Endothelial cell of umbilical vein (primary cell): Measurements from ENCODE around the gene SNAI3. TPM values are rescaled to one million over a fixed set of nuclear protein-coding genes. Genes with fewer than 3 reads are reported as not detected.

Experiments
- BruUV-seq: library from RNA; stranded (reverse); fragments of 400-500 nt; replicated peaks from 2 replicates; lab custom pipeline; 2021; lab: Mats Ljungman, UMichigan
- CTCF ChIA-PET: fragments of 300-600, 350-600 bp; sonication (Branson Sonifier 250); formaldehyde crosslinking; loops from one replicate; lab custom pipeline; 2021; ENCODE audit warnings: antibody characterized with exemption, inconsistent platforms; lab: Charles Lee
- POLR2A ChIA-PET: fragments of 300-600, 350-600 bp; sonication (Branson Sonifier 250); formaldehyde crosslinking; loops from one replicate; lab custom pipeline; 2021; ENCODE audit warnings: antibody characterized with exemption, inconsistent platforms; lab: Charles Lee
- DNase-seq: peaks from one replicate; pipeline ENCODE4 v3.0.0-alpha.2; 2011; ENCODE audit warnings: low read depth, low spot score
- FAIRE-seq: peaks from 2 replicates; lab custom pipeline; 2011; peaks lifted over from hg19 to GRCh38; lab: Jason Lieb, UNC
- H2AFZ ChIP-seq: 2 replicates; pipeline ENCODE4 v1.6.0; 2012; ENCODE audit warnings: low read depth, low read length, control low read depth, inconsistent platforms
- H3K27ac ChIP-seq: 2 replicates; pipeline ENCODE4 v1.5.1; 2011; ENCODE audit warnings: low read depth, mild to moderate bottlenecking, control low read depth, low read length, moderate library complexity; ENCODE audit not compliant: insufficient read depth
- H3K27me3 ChIP-seq, 2 experiments: 2 replicates each; pipeline versions ENCODE4 v1.6.0 to v1.6.1; 2011; ENCODE audit warnings: low read length in 2 of 2, mixed read lengths in 1 of 2; ENCODE audit not compliant: control insufficient read depth in 2 of 2, insufficient read depth in 2 of 2
- H3K36me3 ChIP-seq, 2 experiments: 2 replicates in 1 of 2; 3 replicates in 1 of 2; pipeline ENCODE4 v1.5.1; 2011; ENCODE audit warnings: low read length in 2 of 2, mild to moderate bottlenecking in 1 of 2, moderate library complexity in 1 of 2; ENCODE audit not compliant: control insufficient read depth in 2 of 2, insufficient read depth in 2 of 2; ENCODE audit errors: extremely low read depth in 1 of 2
- H3K4me1 ChIP-seq: 3 replicates; pipeline ENCODE4 v1.5.1; 2011; ENCODE audit warnings: mild to moderate bottlenecking, low read length; ENCODE audit not compliant: control insufficient read depth, insufficient read depth; ENCODE audit errors: extremely low read depth
- H3K4me2 ChIP-seq: 2 replicates; pipeline ENCODE4 v1.6.1; 2011; ENCODE audit warnings: low read length, control low read depth, mixed read lengths; ENCODE audit not compliant: insufficient read depth
- H3K4me3 ChIP-seq, 3 experiments: fragments of 200-600 bp in 1 of 3; sonication (generic), shearing (Covaris generic) in 1 of 3; replicated peaks in 1 of 3; 2 replicates each; pipeline ENCODE4 v1.5.1; 2011 to 2016; ENCODE audit warnings: control low read depth in 3 of 3, low read length in 3 of 3, mild to moderate bottlenecking in 2 of 3, inconsistent platforms in 1 of 3, low read depth in 1 of 3, moderate library complexity in 1 of 3; ENCODE audit not compliant: insufficient read depth in 1 of 3
- H3K79me2 ChIP-seq: 2 replicates; pipeline ENCODE4 v1.6.0; 2012; ENCODE audit warnings: low read length, inconsistent platforms; ENCODE audit not compliant: control insufficient read depth, insufficient read depth
- H3K9ac ChIP-seq: replicated peaks from 2 replicates; pipeline ENCODE3; 2011; ENCODE audit warnings: low read length, control low read depth; ENCODE audit not compliant: insufficient read depth; ENCODE audit errors: extremely low read depth
- H3K9me1 ChIP-seq: replicated peaks from 3 replicates; pipeline ENCODE4 v1.6.0; 2011; ENCODE audit warnings: mild to moderate bottlenecking, low read length; ENCODE audit not compliant: control insufficient read depth, insufficient read depth; ENCODE audit errors: extremely low read depth
- H3K9me3 ChIP-seq: replicated peaks from 2 replicates; pipeline ENCODE4 v1.5.1; 2012; ENCODE audit warnings: low read length, inconsistent platforms; ENCODE audit not compliant: control insufficient read depth, insufficient read depth
- H4K20me1 ChIP-seq: replicated peaks from 2 replicates; pipeline ENCODE3; 2011; ENCODE audit warnings: mild to moderate bottlenecking, low read length; ENCODE audit not compliant: control insufficient read depth, insufficient read depth; ENCODE audit errors: extremely low read depth
- EZH2 ChIP-seq: IDR thresholded peaks from 2 replicates; pipeline ENCODE4 v1.6.1; 2012; ENCODE audit warnings: borderline replicate concordance, low read depth, mild to moderate bottlenecking, moderate library complexity, low read length, inconsistent platforms; ENCODE audit not compliant: severe bottlenecking
- dilution Hi-C: fragments of 300-500 bp; cut with MboI; formaldehyde crosslinking; loops from one replicate; pipeline ENCODE4 v1.15.0; 2019; ENCODE audit warnings: low sequenced_read_pairs; ENCODE audit not compliant: extremely low pct_ligation_motif_present
- intact Hi-C: fragments of 100-400 bp; cut with micrococcal nuclease; formaldehyde crosslinking; loops from one replicate; pipeline ENCODE4 v1.10.0; 2022
- polyA plus RNA-seq, 4 experiments: library from polyadenylated mRNA; depleted of rRNA in 3 of 4; stranded (reverse) in 3 of 4; unstranded in 1 of 4; fragments of >200 nt; gene quantifications; 2 replicates each; pipeline versions ENCODE4 v1.2.1 to v1.2.3, GENCODE V29; 2011 to 2012; ENCODE audit warnings: missing spikeins in 1 of 4
- total RNA-seq: library from RNA; stranded (reverse); gene quantifications from 2 replicates; pipeline ENCODE4 v1.2.3, GENCODE V29; 2021
- TF ChIP-seq, protein P1 (sequence below), 2 donors: IDR thresholded peaks; 1 replicate in 1 of 2; 2 replicates in 1 of 2; pipeline ENCODE4 v1.5.1; 2011; ENCODE audit warnings: low read length in 2 of 2, mild to moderate bottlenecking in 2 of 2, moderate library complexity in 2 of 2, control low read depth in 1 of 2, inconsistent platforms in 1 of 2, low read depth in 1 of 2; ENCODE audit not compliant: insufficient read depth in 1 of 2; ENCODE audit errors: extremely low read depth in 1 of 2

Gene SNAI3
- total and polyA plus RNA-seq, 2 donors (not counting 3 experiments of a cell fraction or from before 2014, with no cell fraction given), result 0.30 to 0.31 TPM

DNA sequence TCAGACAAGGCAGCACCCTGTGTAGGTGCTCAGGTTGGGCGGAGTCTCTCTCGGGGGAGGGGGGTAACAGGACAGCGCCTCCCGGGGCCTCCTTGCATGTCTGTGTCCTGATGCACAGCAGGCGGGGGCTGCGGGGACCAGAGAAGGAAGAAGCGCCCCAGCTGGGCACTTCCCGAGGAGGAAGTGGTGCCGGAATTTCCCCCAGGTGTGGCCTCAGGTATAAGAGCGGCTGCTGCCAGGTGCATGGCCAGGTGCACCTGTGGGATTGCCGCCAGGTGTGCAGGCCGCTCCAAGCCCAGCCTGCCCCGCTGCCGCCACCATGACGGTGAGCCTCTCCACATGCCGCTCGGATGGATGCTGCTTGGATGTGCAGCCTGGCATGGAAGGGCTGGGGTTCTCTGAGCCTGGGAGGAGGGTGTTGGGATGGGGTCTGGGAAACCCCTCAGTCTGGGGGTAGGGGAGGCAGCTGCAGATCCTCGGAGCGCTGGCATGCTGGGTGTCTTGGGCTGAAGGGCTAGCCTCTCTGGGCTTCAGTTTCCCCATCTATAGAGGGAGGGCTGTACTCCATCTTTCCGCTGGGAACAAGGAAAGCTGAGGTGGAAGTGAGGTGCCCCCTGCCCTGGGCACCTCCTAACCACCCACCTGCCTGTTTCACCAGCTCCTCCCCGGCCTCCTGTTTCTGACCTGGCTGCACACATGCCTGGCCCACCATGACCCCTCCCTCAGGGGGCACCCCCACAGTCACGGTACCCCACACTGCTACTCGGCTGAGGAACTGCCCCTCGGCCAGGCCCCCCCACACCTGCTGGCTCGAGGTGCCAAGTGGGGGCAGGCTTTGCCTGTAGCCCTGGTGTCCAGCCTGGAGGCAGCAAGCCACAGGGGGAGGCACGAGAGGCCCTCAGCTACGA, 47.7 kb downstream of the SNAI3 start, which contains the start of gene IL17C:
IL17C (plus strand) TSS at position 250 of the 908 bp plus-strand sequence; CDS start at position 320, 70 bp downstream.
- Histone ChIP-seq H3K36me3 (no peaks in the 10 kb centered on the region), H3K9me3 (no peaks in the 10 kb centered on the region), H2AFZ (no peak within 1 kb of the TSS), H3K27ac (no peak within 1 kb of the TSS), H3K9me1 (no peaks in the 10 kb centered on the region), H3K4me1 (peaks cover 8% of the 10 kb centered on the region), H3K9ac (no peak within 1 kb of the TSS), H3K79me2 (no peaks in the 10 kb centered on the region), H3K4me2 (no peak within 1 kb of the TSS), H4K20me1 (no peaks in the 10 kb centered on the region), H3K4me3 (no peak within 1 kb of the TSS), H3K27me3 (peaks cover 9 to 19% of the 10 kb centered on the region in 2 experiments)
- intact Hi-C loops (no loop called here), dilution Hi-C loops (no loop called here)
- ChIA-PET CTCF (no interaction called here), POLR2A (no interaction called here)
- no TSS peak for BruUV-seq
- TF ChIP-seq, protein P1, sequence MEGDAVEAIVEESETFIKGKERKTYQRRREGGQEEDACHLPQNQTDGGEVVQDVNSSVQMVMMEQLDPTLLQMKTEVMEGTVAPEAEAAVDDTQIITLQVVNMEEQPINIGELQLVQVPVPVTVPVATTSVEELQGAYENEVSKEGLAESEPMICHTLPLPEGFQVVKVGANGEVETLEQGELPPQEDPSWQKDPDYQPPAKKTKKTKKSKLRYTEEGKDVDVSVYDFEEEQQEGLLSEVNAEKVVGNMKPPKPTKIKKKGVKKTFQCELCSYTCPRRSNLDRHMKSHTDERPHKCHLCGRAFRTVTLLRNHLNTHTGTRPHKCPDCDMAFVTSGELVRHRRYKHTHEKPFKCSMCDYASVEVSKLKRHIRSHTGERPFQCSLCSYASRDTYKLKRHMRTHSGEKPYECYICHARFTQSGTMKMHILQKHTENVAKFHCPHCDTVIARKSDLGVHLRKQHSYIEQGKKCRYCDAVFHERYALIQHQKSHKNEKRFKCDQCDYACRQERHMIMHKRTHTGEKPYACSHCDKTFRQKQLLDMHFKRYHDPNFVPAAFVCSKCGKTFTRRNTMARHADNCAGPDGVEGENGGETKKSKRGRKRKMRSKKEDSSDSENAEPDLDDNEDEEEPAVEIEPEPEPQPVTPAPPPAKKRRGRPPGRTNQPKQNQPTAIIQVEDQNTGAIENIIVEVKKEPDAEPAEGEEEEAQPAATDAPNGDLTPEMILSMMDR (IDR thresholded peaks at IDR 0.05; ENCODE audit: extremely low read depth in 1 of 2, insufficient read depth in 1 of 2, low read depth in 1 of 2, low read length in 2 of 2), result no peak
- TF ChIP-seq EZH2, result peak; percentile 24
- FAIRE-seq (no peak), DNase-seq (no peak)
